ENCODE measurements around the gene NXPH3. TPM values are rescaled to one million over a fixed set of nuclear protein-coding genes. Genes with fewer than 3 reads are reported as not detected.
A peak's percentile ranks its signal among the peaks of the same experiment; 100 is the strongest.

The NXPH3 gene
- total and polyA plus RNA-seq, 2 donors (not counting 1 experiment from before 2014, with no cell fraction given): not detected

GRCh38 chr17:49552070-49552751 is 23.5 kb upstream of the NXPH3 start:
- ATAC-seq (ENCODE audit: low read depth): no peak
- intact Hi-C loops (cut with micrococcal nuclease): no loop called here
- POLR2A ChIA-PET: no interaction called here

More at GRCh38 chr17:49552070-49552751, 23.5 kb upstream of the NXPH3 start:
- Histone ChIP-seq H3K9ac (ENCODE audit: low read length) (no peak overlapping the region), H3K27ac (ENCODE audit: low read length in 2 of 2) (no peak overlapping the region), H3K4me1 (ENCODE audit: control insufficient read depth in 2 of 2, insufficient read depth in 2 of 2, low read length in 2 of 2) (peaks cover 0 to 6% of the 10 kb centered on the region in 2 donors), H3K27me3 (replicated peaks in 1 of 4; ENCODE audit: control extremely low read depth in 1 of 4, control insufficient read depth in 3 of 4, insufficient read depth in 4 of 4, low read length in 3 of 4) (no peaks in the 10 kb centered on the region), H3K4me3 (ENCODE audit: control extremely low read depth in 1 of 5, extremely low read depth in 1 of 5, insufficient read depth in 1 of 5, low read depth in 2 of 5, low read length in 4 of 5) (no peak overlapping the region), H3K36me3 (replicated peaks in 1 of 2; ENCODE audit: control extremely low read depth in 1 of 2, control insufficient read depth in 1 of 2, extremely low read depth in 1 of 2, insufficient read depth in 2 of 2, low read length in 1 of 2) (no peaks in the 10 kb centered on the region), H4K20me1 (ENCODE audit: control insufficient read depth, insufficient read depth, low read length, poor library complexity, severe bottlenecking) (no peaks in the 10 kb centered on the region), H2AFZ (ENCODE audit: insufficient read depth, low read depth, low read length, poor library complexity, severe bottlenecking) (no peak overlapping the region), H3K4me2 (replicated peaks; ENCODE audit: low read depth, low read length, poor library complexity, severe bottlenecking) (no peak overlapping the region), H3K79me2 (ENCODE audit: control insufficient read depth, insufficient read depth, low read length) (no peaks in the 10 kb centered on the region), H3K9me3 (ENCODE audit: control extremely low read depth in 1 of 3, control insufficient read depth in 2 of 3, insufficient read depth in 1 of 3, low read length in 2 of 3) (peaks cover 0 to 3% (median 0%) of the 10 kb centered on the region in 3 donors)
- no peaks in the 10 kb centered on the region for H3K4me1 Mint-ChIP-seq
- H3K27ac Mint-ChIP-seq: no peak overlapping the region
- no peaks in the 10 kb centered on the region for H3K9me3 Mint-ChIP-seq (ENCODE audit: insufficient read depth)
- peak; percentile 5 for DNase-seq
- peaks cover 6% of the 10 kb centered on the region for H3K27me3 Mint-ChIP-seq
- H3K4me3 Mint-ChIP-seq: no peak overlapping the region
- WGBS (ENCODE audit: insufficient coverage): 92% methylated on average over 26 of the region's 27 CpGs
- CTCF ChIA-PET: interaction anchor here (0.9 to 1.6 kb wide), 3 partner anchors 32 to 237 kb away, joined by 3 to 4 read pairs (median 3); no protein-coding TSS in a partner anchor
- TF ChIP-seq EZH2 (IDR thresholded peaks at IDR 0.05; ENCODE audit: borderline replicate concordance, insufficient read depth, low read depth, low read length, poor library complexity, severe bottlenecking) (no peak), CTCF (IDR thresholded peaks at IDR 0.05) (no peak)

Measured in B cell (primary cell).